ENCODE measurements around the gene PRPSAP1.

- TF ChIP-seq POLR2A (IDR thresholded peaks at IDR 0.05) (no peak), CTCF (IDR thresholded peaks at IDR 0.05 in 4 of 5, conservative IDR thresholded peaks at IDR 0.05 in 1 of 5) (peak; percentile 25 to 69 (median 40))
These were observed 16.7 kb upstream of the PRPSAP1 start for GRCh38 chr17:76370261-76370993.
